Measurements from ENCODE around the gene AFAP1. TPM values are rescaled to one million over a fixed set of nuclear protein-coding genes. Genes with fewer than 3 reads are reported as not detected.

Gene AFAP1
- total and polyA plus RNA-seq, 2 donors from 2014 or later, result 2.6 to 26.3 TPM

GRCh38 chr4:7831858-7832730 is 107.6 kb downstream of the AFAP1 start:
- DNase-seq (no peak), FAIRE-seq (no peak)
- Histone ChIP-seq H3K4me3 (ENCODE audit: low read length in 3 of 3) (no peak overlapping the region), H3K9me3 (ENCODE audit: control insufficient read depth in 2 of 3, insufficient read depth in 1 of 3, low read length in 3 of 3) (no peaks in the 10 kb centered on the region), H3K4me1 (ENCODE audit: control insufficient read depth in 2 of 3, insufficient read depth in 2 of 3, low read depth in 1 of 3, low read length in 3 of 3) (peaks cover 0 to 11% (median 5%) of the 10 kb centered on the region in 3 donors), H3K36me3 (ENCODE audit: control insufficient read depth in 2 of 3, insufficient read depth in 3 of 3, low read length in 3 of 3) (no peaks in the 10 kb centered on the region), H3K9ac (ENCODE audit: low read length in 3 of 3) (no peak overlapping the region), H3K27me3 (ENCODE audit: control insufficient read depth, insufficient read depth, low read length) (no peaks in the 10 kb centered on the region), H3K27ac (ENCODE audit: low read depth in 2 of 2, low read length in 2 of 2) (peak overlapping the region in 1 of 2 donors; percentile 73)
- intact Hi-C loops (cut with DNase I), result no loop called here
- TF ChIP-seq, protein P1, sequence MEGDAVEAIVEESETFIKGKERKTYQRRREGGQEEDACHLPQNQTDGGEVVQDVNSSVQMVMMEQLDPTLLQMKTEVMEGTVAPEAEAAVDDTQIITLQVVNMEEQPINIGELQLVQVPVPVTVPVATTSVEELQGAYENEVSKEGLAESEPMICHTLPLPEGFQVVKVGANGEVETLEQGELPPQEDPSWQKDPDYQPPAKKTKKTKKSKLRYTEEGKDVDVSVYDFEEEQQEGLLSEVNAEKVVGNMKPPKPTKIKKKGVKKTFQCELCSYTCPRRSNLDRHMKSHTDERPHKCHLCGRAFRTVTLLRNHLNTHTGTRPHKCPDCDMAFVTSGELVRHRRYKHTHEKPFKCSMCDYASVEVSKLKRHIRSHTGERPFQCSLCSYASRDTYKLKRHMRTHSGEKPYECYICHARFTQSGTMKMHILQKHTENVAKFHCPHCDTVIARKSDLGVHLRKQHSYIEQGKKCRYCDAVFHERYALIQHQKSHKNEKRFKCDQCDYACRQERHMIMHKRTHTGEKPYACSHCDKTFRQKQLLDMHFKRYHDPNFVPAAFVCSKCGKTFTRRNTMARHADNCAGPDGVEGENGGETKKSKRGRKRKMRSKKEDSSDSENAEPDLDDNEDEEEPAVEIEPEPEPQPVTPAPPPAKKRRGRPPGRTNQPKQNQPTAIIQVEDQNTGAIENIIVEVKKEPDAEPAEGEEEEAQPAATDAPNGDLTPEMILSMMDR (IDR thresholded peaks at IDR 0.05; ENCODE audit: borderline replicate concordance, extremely low read depth, insufficient read depth), result no peak

DNA sequence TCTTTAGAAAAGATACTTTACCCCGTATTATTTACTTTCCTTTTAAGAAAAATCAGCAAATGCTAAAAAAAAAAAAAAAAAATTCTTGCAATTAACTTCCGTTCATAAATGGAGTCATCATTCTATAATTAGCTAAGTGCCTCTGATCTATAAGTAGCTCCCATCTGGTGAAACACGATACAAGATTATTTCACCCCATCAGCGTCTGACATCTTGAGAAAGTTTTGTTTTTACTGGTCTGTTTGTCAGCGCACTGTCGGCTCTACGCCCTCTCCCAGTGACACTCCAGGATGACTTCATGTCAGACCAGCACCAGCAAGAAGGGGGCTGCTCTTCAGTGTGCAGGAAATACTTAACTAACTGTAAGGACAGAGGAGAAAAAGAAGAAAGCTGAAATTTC is 108.3 kb downstream of the AFAP1 start:
- peak overlapping the region; percentile 23 to 73 for H3K27ac ChIP-seq (ENCODE audit: low read depth in 2 of 2, low read length in 2 of 2)
- FAIRE-seq, result no peak

DNA sequence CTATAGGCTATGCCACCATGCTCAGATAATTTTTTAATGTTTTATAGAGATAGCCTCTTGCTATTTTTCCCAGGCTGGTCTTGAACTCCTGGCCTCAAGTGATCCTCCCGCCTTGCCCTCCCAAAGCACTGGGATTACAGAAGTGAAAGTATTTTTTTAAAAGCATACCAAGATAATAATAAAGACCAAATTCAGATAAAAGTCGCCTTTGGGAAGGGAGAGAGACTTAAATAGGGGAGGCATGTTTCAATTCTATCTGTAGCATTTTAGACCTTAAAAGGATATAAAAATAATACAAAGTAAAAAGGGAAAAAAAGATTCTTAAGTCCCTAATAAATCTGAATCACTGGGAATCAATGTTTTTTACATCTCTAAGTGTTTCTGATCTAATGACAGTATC is 108.9 kb downstream of the AFAP1 start:
- Histone ChIP-seq H3K9ac (ENCODE audit: low read length in 3 of 3) (no peak overlapping the region), H3K27me3 (ENCODE audit: control insufficient read depth, insufficient read depth, low read length) (no peaks in the 10 kb centered on the region), H3K27ac (ENCODE audit: low read depth in 2 of 2, low read length in 2 of 2) (peak overlapping the region; percentile 23 to 40), H3K36me3 (ENCODE audit: control insufficient read depth in 2 of 3, insufficient read depth in 3 of 3, low read length in 3 of 3) (no peaks in the 10 kb centered on the region), H3K4me1 (ENCODE audit: control insufficient read depth in 2 of 3, insufficient read depth in 2 of 3, low read depth in 1 of 3, low read length in 3 of 3) (peaks cover 0 to 11% (median 5%) of the 10 kb centered on the region in 3 donors), H3K9me3 (ENCODE audit: control insufficient read depth in 2 of 3, insufficient read depth in 1 of 3, low read length in 3 of 3) (no peaks in the 10 kb centered on the region), H3K4me3 (ENCODE audit: low read length in 3 of 3) (no peak overlapping the region)
- DNase-seq, result no peak
- intact Hi-C loops (cut with DNase I), result no loop called here
- TF ChIP-seq, protein P1 (IDR thresholded peaks at IDR 0.05; ENCODE audit: borderline replicate concordance, extremely low read depth, insufficient read depth), result no peak
- FAIRE-seq, result no peak

More for the DNA sequence above, 108.3 kb downstream of the AFAP1 start:
- Histone ChIP-seq H3K4me3 (ENCODE audit: low read length in 3 of 3) (no peak overlapping the region), H3K36me3 (ENCODE audit: control insufficient read depth in 2 of 3, insufficient read depth in 3 of 3, low read length in 3 of 3) (no peaks in the 10 kb centered on the region), H3K9me3 (ENCODE audit: control insufficient read depth in 2 of 3, insufficient read depth in 1 of 3, low read length in 3 of 3) (no peaks in the 10 kb centered on the region), H3K9ac (ENCODE audit: low read length in 3 of 3) (no peak overlapping the region), H3K4me1 (ENCODE audit: control insufficient read depth in 2 of 3, insufficient read depth in 2 of 3, low read depth in 1 of 3, low read length in 3 of 3) (peaks cover 0 to 11% (median 5%) of the 10 kb centered on the region in 3 donors), H3K27me3 (ENCODE audit: control insufficient read depth, insufficient read depth, low read length) (no peaks in the 10 kb centered on the region)
- peak in 2 of 5 donors; percentile 59 to 75 for DNase-seq
- TF ChIP-seq, protein P1 (IDR thresholded peaks at IDR 0.05; ENCODE audit: borderline replicate concordance, extremely low read depth, insufficient read depth), result no peak
- intact Hi-C loops (cut with DNase I), result no loop called here

All from kidney (tissue), 14 donors.